ENCODE data around the gene KRT81. TPM values are rescaled to one million over a fixed set of nuclear protein-coding genes. Genes with fewer than 3 reads are reported as not detected.

Gene KRT81
- total RNA-seq, 1 donor from 2014 or later: not detected

DNA sequence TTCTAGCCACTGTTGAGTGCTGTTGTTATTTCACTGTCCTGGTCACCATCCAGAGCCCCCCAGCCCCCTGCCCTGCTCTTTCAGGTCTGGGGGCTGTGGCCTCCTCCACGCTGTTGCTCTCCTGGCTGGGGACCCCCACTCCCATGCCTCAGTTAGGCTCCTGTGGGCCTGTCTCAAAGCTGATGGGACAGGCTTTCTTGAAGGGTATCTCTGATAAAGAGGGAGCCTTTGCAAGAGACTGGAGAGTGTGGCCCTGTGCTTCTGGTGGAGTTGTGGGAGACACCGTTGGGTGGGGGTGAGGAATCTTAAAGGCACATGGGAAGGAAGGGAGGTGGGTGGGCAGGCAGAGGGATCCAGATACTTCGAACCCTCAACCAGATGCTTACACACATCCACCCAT lies 29.0 kb downstream of the KRT81 start:
- H3K9me3 Mint-ChIP-seq (ENCODE audit: unreplicated experiment): peaks cover 11% of the 10 kb centered on the region
- TF ChIP-seq, protein P1, sequence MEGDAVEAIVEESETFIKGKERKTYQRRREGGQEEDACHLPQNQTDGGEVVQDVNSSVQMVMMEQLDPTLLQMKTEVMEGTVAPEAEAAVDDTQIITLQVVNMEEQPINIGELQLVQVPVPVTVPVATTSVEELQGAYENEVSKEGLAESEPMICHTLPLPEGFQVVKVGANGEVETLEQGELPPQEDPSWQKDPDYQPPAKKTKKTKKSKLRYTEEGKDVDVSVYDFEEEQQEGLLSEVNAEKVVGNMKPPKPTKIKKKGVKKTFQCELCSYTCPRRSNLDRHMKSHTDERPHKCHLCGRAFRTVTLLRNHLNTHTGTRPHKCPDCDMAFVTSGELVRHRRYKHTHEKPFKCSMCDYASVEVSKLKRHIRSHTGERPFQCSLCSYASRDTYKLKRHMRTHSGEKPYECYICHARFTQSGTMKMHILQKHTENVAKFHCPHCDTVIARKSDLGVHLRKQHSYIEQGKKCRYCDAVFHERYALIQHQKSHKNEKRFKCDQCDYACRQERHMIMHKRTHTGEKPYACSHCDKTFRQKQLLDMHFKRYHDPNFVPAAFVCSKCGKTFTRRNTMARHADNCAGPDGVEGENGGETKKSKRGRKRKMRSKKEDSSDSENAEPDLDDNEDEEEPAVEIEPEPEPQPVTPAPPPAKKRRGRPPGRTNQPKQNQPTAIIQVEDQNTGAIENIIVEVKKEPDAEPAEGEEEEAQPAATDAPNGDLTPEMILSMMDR (IDR thresholded peaks at IDR 0.05; ENCODE audit: partially characterized antibody, unreplicated experiment): no peak
- no peaks in the 10 kb centered on the region for H3K4me1 Mint-ChIP-seq (ENCODE audit: low read depth, unreplicated experiment)
- no peak overlapping the region for H3K27ac Mint-ChIP-seq (ENCODE audit: unreplicated experiment)
- no peak overlapping the region for H3K4me3 Mint-ChIP-seq (ENCODE audit: unreplicated experiment)
- no peak for DNase-seq
- peaks cover 5% of the 10 kb centered on the region for H3K27me3 Mint-ChIP-seq (ENCODE audit: unreplicated experiment)
- peaks cover 4% of the 10 kb centered on the region for H3K36me3 Mint-ChIP-seq (ENCODE audit: unreplicated experiment)

DNA sequence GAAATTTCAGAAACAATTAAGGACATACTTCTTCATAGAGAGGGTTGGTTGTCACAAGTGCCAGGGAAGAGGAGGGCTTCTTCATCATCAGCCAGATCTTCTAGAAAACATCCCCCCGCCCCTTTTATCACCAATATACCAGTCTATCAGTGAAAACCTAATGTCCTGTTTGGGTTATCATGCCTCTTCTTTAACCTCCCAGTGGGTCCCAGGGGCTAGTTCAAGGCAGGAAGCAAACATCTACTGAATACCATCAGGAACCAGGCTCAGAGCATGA lies 30.2 kb downstream of the KRT81 start:
- no peak overlapping the region for H3K4me3 Mint-ChIP-seq (ENCODE audit: unreplicated experiment)
- DNase-seq: no peak
- no peak overlapping the region for H3K27ac Mint-ChIP-seq (ENCODE audit: unreplicated experiment)
- H3K9me3 Mint-ChIP-seq (ENCODE audit: unreplicated experiment): peaks cover 15% of the 10 kb centered on the region
- peaks cover 5% of the 10 kb centered on the region for H3K27me3 Mint-ChIP-seq (ENCODE audit: unreplicated experiment)
- TF ChIP-seq, protein P1 (IDR thresholded peaks at IDR 0.05; ENCODE audit: partially characterized antibody, unreplicated experiment): no peak
- H3K36me3 Mint-ChIP-seq (ENCODE audit: unreplicated experiment): no peaks in the 10 kb centered on the region
- peaks cover 7% of the 10 kb centered on the region for H3K4me1 Mint-ChIP-seq (ENCODE audit: low read depth, unreplicated experiment)

DNA sequence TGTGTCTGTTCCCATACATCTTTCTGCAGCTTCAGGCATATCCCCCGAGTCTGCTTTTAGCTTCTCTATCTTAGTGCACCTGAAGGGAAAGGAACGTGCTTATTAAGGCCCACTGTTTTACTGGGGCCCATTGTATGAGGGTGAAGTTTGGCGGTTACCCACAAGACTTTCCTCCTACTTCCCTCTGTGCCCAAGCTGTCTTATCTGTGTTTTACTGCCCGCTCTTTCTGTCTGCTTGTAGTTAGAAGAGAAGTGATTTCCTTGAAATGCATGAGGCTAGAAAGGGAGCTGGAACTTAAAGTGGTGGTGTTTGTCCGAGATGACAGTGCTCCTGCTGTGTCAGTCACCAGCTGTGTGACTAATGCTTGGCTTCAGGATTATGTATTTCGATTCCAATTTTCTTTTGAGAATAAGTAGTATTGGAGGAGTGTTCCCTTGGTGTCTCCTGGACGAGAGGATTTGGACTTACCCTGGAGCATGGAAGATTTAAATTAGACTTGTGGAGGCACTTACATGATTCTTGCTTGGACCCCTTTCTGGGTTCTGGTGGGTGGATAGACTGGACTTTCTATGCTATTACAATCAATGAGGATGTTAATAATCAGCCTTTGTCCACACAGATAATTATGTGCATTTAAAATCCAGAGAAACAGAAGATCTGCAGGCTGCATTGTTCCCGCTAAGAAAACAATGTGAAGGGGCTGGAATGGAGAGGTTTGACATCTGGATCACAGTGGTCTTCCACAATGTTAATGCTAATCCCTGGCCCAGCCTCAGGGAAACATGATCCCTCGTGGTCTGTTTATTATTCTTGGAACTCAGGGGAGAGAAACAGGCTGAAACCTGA lies 30.8 kb downstream of the KRT81 start:
- no peak overlapping the region for H3K27ac Mint-ChIP-seq (ENCODE audit: unreplicated experiment)
- H3K36me3 Mint-ChIP-seq (ENCODE audit: unreplicated experiment): no peaks in the 10 kb centered on the region
- TF ChIP-seq, protein P1 (IDR thresholded peaks at IDR 0.05; ENCODE audit: partially characterized antibody, unreplicated experiment): no peak
- H3K9me3 Mint-ChIP-seq (ENCODE audit: unreplicated experiment): peaks cover 15% of the 10 kb centered on the region
- H3K27me3 Mint-ChIP-seq (ENCODE audit: unreplicated experiment): peaks cover 6% of the 10 kb centered on the region
- no peak overlapping the region for H3K4me3 Mint-ChIP-seq (ENCODE audit: unreplicated experiment)
- peaks cover 7% of the 10 kb centered on the region for H3K4me1 Mint-ChIP-seq (ENCODE audit: low read depth, unreplicated experiment)
- DNase-seq: no peak

DNA sequence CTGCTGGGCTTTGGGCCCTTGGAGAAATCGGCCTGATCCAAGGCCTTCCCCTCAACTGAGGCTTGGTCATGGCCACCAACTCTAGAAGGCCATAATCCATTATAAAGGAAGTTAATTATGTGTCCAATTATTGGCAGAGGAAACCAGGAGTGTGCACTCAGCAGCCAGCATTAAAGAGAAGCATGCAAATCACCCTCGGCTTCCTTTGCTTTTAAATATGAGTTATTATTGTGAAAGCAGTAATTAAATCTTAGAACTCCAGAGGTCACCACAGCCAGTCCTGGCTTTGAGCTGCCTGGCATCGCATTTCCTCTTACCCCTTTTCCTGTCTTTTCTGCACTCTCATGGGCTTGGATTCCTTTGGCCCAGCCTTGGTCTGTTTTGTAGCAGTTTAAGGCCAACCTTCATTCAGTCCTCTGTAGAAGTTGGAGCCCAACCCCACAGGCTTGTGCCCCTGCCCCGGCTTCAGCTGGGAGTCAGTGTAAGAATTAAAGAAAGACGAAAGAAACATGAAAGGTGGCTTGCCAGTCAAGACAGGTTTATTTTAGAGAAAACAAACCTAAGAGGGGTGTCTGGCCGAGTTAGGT lies 31.6 kb downstream of the KRT81 start:
- peaks cover 7% of the 10 kb centered on the region for H3K4me1 Mint-ChIP-seq (ENCODE audit: low read depth, unreplicated experiment)

More for the DNA sequence above, 31.6 kb downstream of the KRT81 start:
- TF ChIP-seq, protein P1 (IDR thresholded peaks at IDR 0.05; ENCODE audit: partially characterized antibody, unreplicated experiment): no peak
- Mint-ChIP-seq H3K9me3 (ENCODE audit: unreplicated experiment) (peaks cover 13% of the 10 kb centered on the region), H3K27me3 (ENCODE audit: unreplicated experiment) (peaks cover 7% of the 10 kb centered on the region), H3K4me3 (ENCODE audit: unreplicated experiment) (no peak overlapping the region), H3K36me3 (ENCODE audit: unreplicated experiment) (no peaks in the 10 kb centered on the region), H3K27ac (ENCODE audit: unreplicated experiment) (no peak overlapping the region)
- DNase-seq: no peak

Measured in glutamatergic neuron (in vitro differentiated cells).